ENCODE data around the gene IGF2. TPM values are rescaled to one million over a fixed set of nuclear protein-coding genes. Genes with fewer than 3 reads are reported as not detected.

IGF2 gene
- total RNA-seq, 1 experiment from 2014 or later = 5.0 TPM

GRCh38 chr11:2121227-2122130, 17.7 kb downstream of the IGF2 start:
- H3K27me3 ChIP-seq (ENCODE audit: low read length) = no peaks in the 10 kb centered on the region
- H4K20me1 ChIP-seq (ENCODE audit: low read length) = no peaks in the 10 kb centered on the region
- no peaks in the 10 kb centered on the region for H3K79me2 ChIP-seq (ENCODE audit: low read length)
- no TSS peak for BruUV-seq (replicated peaks)
- CTCF ChIA-PET = no interaction called here
- no peak overlapping the region for H3K9ac ChIP-seq (ENCODE audit: low read length)
- no peak for TF ChIP-seq EZH2phosphoT487 (IDR thresholded peaks at IDR 0.05; ENCODE audit: borderline replicate concordance, low read length)
- no peak for TF ChIP-seq CTCF (conservative IDR thresholded peaks at IDR 0.05; ENCODE audit: low read depth, low read length)
- no peak for TF ChIP-seq EZH2 (IDR thresholded peaks at IDR 0.05; ENCODE audit: low read length, unreplicated experiment)
- no peak for DNase-seq
- no peaks in the 10 kb centered on the region for H3K9me2 ChIP-seq (replicated peaks; ENCODE audit: low read length)
- H3K4me3 ChIP-seq (ENCODE audit: low read length) = no peak overlapping the region
- intact Hi-C loops (cut with micrococcal nuclease) = no loop called here
- no peaks in the 10 kb centered on the region for H3K36me3 ChIP-seq (ENCODE audit: low read depth, low read length)
- POLR2A ChIA-PET (ENCODE audit: unreplicated experiment) = no interaction called here
- no peaks in the 10 kb centered on the region for H3K9me3 ChIP-seq (ENCODE audit: low read length)
- no peaks in the 10 kb centered on the region for H3F3A ChIP-seq (ENCODE audit: low read length, unreplicated experiment)
- ATAC-seq = no peak
- H3K4me2 ChIP-seq (ENCODE audit: low read length) = no peak overlapping the region
- H3K4me1 ChIP-seq (ENCODE audit: insufficient read depth, low read length) = peaks cover 7% of the 10 kb centered on the region; the same call in 1 of the 2 replicates
- H3K27ac ChIP-seq (ENCODE audit: low read length) = no peak overlapping the region
- H2AFZ ChIP-seq (ENCODE audit: low read length) = no peak overlapping the region

GRCh38 chr11:2120359-2121100, 18.7 kb downstream of the IGF2 start:
- CTCF ChIA-PET = no interaction called here
- ATAC-seq = no peak

More at GRCh38 chr11:2120359-2121100, 18.7 kb downstream of the IGF2 start:
- no peak overlapping the region for H3K4me2 ChIP-seq (ENCODE audit: low read length)
- no peak overlapping the region for H3K9ac ChIP-seq (ENCODE audit: low read length)
- H3F3A ChIP-seq (ENCODE audit: low read length, unreplicated experiment) = no peaks in the 10 kb centered on the region
- POLR2A ChIA-PET (ENCODE audit: unreplicated experiment) = no interaction called here
- no peaks in the 10 kb centered on the region for H3K9me2 ChIP-seq (replicated peaks; ENCODE audit: low read length)
- H3K36me3 ChIP-seq (ENCODE audit: low read depth, low read length) = no peaks in the 10 kb centered on the region
- no peak overlapping the region for H3K4me3 ChIP-seq (ENCODE audit: low read length)
- TF ChIP-seq EZH2phosphoT487 (IDR thresholded peaks at IDR 0.05; ENCODE audit: borderline replicate concordance, low read length) (no peak), EZH2 (IDR thresholded peaks at IDR 0.05; ENCODE audit: low read length, unreplicated experiment) (no peak), CTCF (conservative IDR thresholded peaks at IDR 0.05; ENCODE audit: low read depth, low read length) (no peak)
- BruUV-seq (replicated peaks) = no TSS peak
- H3K27me3 ChIP-seq (ENCODE audit: low read length) = no peaks in the 10 kb centered on the region
- no peaks in the 10 kb centered on the region for H3K9me3 ChIP-seq (ENCODE audit: low read length)
- H3K79me2 ChIP-seq (ENCODE audit: low read length) = no peaks in the 10 kb centered on the region
- no peaks in the 10 kb centered on the region for H4K20me1 ChIP-seq (ENCODE audit: low read length)
- no peak overlapping the region for H3K27ac ChIP-seq (ENCODE audit: low read length)
- H3K4me1 ChIP-seq (ENCODE audit: insufficient read depth, low read length) = peaks cover 7% of the 10 kb centered on the region; the same call in 1 of the 2 replicates
- no peak overlapping the region for H2AFZ ChIP-seq (ENCODE audit: low read length)
- intact Hi-C loops (cut with micrococcal nuclease) = no loop called here
- no peak for DNase-seq

All from PC-3 (cell line).